Activated T-cell treated with anti-CD3 and anti-CD28 coated beads, Interleukin-2, amount 50 U/mL, for 72 hours (primary cell): ENCODE measurements around the gene ADAM22. TPM values are rescaled to one million over a fixed set of nuclear protein-coding genes. Genes with fewer than 3 reads are reported as not detected.

Experiments
- ATAC-seq, 2 donors: fragments of 150-1000 bp; cut with Tn5 transposase; replicated peaks in 1 of 2; 2 replicates each; pipeline ENCODE4 v1.10.0; 2021; ENCODE audit warnings: moderate library complexity in 2 of 2, mild to moderate bottlenecking in 1 of 2
- DNase-seq, 2 donors: peaks; one replicate each; pipeline ENCODE4 v3.0.0; 2021 to 2022; ENCODE audit warnings: mixed read lengths in 1 of 2
- H3K27ac Mint-ChIP-seq: one replicate; pipeline ENCODE4 v1.8.0; 2022; ENCODE audit warnings: mild to moderate bottlenecking, moderate library complexity, mixed read lengths
- H3K27me3 Mint-ChIP-seq: one replicate; pipeline ENCODE4 v1.8.0; 2022; ENCODE audit warnings: low read depth, mixed read lengths
- H3K36me3 Mint-ChIP-seq, 2 donors: one replicate each; pipeline ENCODE4 v1.8.0; 2022; ENCODE audit warnings: mixed read lengths in 2 of 2, mild to moderate bottlenecking in 1 of 2; ENCODE audit not compliant: insufficient read depth in 2 of 2
- H3K4me1 Mint-ChIP-seq: one replicate; pipeline ENCODE4 v1.8.0; 2022; ENCODE audit warnings: low read depth, mixed read lengths
- H3K4me3 Mint-ChIP-seq, 2 donors: one replicate each; pipeline ENCODE4 v1.8.0; 2022; ENCODE audit warnings: mild to moderate bottlenecking in 2 of 2, mixed read lengths in 2 of 2, moderate library complexity in 2 of 2
- H3K9me3 Mint-ChIP-seq, 2 donors: one replicate each; pipeline ENCODE4 v1.8.0; 2022; ENCODE audit warnings: mixed read lengths in 2 of 2
- total RNA-seq, 2 donors: library from RNA; stranded (reverse); gene quantifications; one replicate each; pipeline ENCODE4 v1.2.3, GENCODE V29; 2022

The ADAM22 gene
- total RNA-seq, 2 donors from 2014 or later, result 2.5 to 3.2 TPM

DNA sequence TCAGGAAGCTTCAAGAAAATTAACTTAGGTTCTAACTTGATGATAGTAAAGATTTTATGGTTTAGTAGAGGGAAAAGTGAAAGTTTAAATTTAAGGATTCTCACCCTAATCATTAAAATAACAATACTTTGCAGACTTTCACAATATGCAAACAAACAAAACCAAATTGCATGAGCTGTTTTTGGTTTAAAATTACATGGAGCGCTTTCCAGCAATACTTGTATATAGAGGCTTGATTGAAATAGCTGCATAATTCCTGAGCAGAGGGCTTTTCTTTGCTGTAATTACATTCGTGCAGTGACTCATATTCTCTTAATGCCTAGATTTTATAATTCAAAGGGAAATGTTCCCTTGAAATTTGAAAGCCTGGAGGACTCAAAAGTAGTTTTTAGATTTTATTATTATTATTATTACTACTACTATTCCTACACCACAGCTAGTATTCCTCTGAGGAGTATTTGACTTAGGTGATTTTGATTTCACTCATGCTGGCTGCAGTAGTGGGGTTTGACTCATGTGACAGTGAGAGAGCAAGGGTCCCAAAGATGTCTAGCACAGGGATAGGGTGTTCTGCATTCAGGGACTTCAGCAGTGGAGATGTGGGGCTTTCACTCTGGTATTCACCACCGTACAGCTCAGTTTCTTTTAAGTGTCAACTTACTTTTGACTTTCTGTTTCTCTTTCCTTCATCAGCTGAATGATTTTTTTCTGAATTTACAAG is 138.1 kb downstream of the ADAM22 start:
- Mint-ChIP-seq H3K4me1 (no peaks in the 10 kb centered on the region), H3K27me3 (no peaks in the 10 kb centered on the region), H3K27ac (no peak overlapping the region), H3K4me3 (peak overlapping the region in 1 of 2 donors; percentile 14), H3K9me3 (peaks cover 0 to 2% of the 10 kb centered on the region in 2 donors), H3K36me3 (no peaks in the 10 kb centered on the region)
- DNase-seq (no peak), ATAC-seq (no peak)

DNA sequence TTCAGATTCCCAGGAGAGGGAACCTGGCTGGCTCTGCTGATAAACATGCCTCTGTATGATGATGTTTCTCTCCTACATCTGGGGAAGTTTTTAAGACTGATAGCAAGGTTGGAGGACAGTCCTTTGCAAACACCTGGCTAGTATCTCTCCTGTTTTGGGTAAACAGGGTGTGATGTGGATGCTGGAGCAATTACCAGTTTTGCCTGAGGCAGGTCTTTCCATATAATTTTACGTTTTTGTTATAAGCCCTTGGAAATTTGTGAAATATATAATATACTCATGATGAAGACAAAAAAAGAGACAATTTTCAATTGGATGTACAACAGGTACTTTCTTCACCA is 138.6 kb downstream of the ADAM22 start:
- no peaks in the 10 kb centered on the region for H3K27me3 Mint-ChIP-seq
- H3K36me3 Mint-ChIP-seq, result no peaks in the 10 kb centered on the region
- no peak for ATAC-seq
- no peak overlapping the region for H3K27ac Mint-ChIP-seq
- peaks cover 0 to 2% of the 10 kb centered on the region in 2 donors for H3K9me3 Mint-ChIP-seq
- H3K4me1 Mint-ChIP-seq, result no peaks in the 10 kb centered on the region
- peak overlapping the region in 1 of 2 donors; percentile 14 for H3K4me3 Mint-ChIP-seq
- DNase-seq, result no peak

DNA sequence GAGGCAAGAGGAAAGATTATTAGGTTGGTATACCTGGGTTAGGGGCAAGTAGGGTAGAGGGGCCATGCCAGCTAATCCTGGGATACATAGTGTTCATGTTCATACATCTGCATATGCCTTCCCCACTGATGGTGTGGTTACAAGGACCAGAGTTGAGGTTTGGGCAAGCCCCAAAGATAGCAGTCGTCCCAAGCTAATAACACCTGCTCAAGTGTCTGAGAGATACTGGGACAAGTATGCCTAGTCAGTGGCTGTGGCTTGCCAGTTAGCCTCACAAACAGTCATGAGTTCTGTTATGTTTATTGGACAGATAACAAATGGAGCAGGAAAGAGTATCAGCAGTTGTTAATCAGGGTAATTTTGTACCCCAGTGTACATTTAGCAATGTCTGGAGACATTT is 139.6 kb downstream of the ADAM22 start:
- no peak for DNase-seq
- H3K9me3 Mint-ChIP-seq, result peaks cover 1 to 5% of the 10 kb centered on the region in 2 donors
- no peak overlapping the region for H3K4me3 Mint-ChIP-seq
- no peaks in the 10 kb centered on the region for H3K4me1 Mint-ChIP-seq
- no peak overlapping the region for H3K27ac Mint-ChIP-seq
- H3K36me3 Mint-ChIP-seq, result peaks cover 1 to 4% of the 10 kb centered on the region in 2 donors
- H3K27me3 Mint-ChIP-seq, result no peaks in the 10 kb centered on the region
- no peak for ATAC-seq

DNA sequence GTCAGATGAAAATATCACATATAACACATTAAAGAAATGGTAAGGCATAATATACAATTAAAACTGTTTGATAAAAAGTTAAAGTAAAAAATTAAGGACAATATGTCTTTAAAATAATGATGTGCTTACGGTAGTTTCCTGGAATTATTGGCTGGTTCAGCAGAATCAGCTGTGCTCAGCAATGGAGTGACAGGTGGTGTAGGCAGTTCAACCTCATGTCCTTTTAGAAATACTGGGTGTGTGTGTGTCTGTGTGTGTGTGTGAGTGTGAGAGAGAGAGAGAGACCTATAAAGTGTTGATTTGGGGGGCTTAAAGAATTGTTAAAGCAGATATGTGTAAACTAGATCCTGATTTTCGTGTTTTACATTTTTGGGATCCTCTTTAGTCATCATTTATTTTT is 141.2 kb downstream of the ADAM22 start:
- DNase-seq, result no peak
- peaks cover 2 to 5% of the 10 kb centered on the region in 2 donors for H3K36me3 Mint-ChIP-seq
- H3K27me3 Mint-ChIP-seq, result no peaks in the 10 kb centered on the region
- ATAC-seq, result no peak
- H3K4me3 Mint-ChIP-seq, result no peak overlapping the region
- H3K9me3 Mint-ChIP-seq, result peaks cover 2 to 12% of the 10 kb centered on the region in 2 donors
- H3K27ac Mint-ChIP-seq, result no peak overlapping the region
- H3K4me1 Mint-ChIP-seq, result no peaks in the 10 kb centered on the region

DNA sequence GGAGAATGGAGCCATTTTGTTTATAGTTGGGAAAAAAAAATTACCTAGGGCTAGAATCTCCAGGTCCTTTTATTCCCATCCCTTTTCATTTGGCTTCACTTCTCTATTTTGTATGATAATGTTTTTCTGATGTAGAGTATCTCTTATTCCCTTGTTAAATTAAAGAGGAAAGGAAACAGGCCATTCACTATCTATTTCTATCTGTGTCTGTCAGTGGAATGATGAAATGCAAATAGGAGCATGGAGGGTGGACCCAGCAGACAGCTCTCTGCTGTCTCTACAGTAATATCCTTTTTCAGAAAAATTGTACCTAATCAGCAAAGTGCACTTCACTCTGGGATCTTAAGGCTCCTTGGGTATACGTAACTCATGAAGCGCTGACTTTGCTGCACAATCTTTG is 149.8 kb downstream of the ADAM22 start:
- ATAC-seq (no peak), DNase-seq (no peak)
- Mint-ChIP-seq H3K36me3 (peaks cover 0 to 3% of the 10 kb centered on the region in 2 donors), H3K9me3 (peaks cover 2 to 8% of the 10 kb centered on the region in 2 donors), H3K4me3 (no peak overlapping the region), H3K4me1 (no peaks in the 10 kb centered on the region), H3K27me3 (no peaks in the 10 kb centered on the region), H3K27ac (no peak overlapping the region)

DNA sequence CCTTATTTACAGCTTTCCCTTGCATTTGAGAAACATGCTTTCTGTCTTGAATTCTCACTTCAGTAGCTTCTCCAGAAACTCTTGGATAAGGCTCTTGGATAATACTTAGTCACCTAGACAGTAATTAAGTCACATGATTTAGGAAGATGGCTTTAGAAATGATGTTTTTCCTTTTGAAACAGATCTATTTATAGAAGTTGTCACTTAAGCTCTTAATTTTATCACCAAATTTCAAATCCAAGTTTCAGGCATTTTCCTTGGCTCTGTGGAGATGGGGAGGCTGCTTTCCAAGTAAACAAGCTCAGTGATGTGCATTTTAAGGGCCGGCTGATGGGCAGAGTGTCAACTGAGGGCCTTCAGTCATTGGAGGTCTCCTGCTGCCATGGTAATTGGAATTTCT is 155.5 kb downstream of the ADAM22 start:
- Mint-ChIP-seq H3K9me3 (no peaks in the 10 kb centered on the region), H3K27ac (no peak overlapping the region), H3K27me3 (no peaks in the 10 kb centered on the region), H3K4me1 (no peaks in the 10 kb centered on the region), H3K4me3 (no peak overlapping the region), H3K36me3 (no peaks in the 10 kb centered on the region)
- ATAC-seq, result no peak
- DNase-seq, result no peak

DNA sequence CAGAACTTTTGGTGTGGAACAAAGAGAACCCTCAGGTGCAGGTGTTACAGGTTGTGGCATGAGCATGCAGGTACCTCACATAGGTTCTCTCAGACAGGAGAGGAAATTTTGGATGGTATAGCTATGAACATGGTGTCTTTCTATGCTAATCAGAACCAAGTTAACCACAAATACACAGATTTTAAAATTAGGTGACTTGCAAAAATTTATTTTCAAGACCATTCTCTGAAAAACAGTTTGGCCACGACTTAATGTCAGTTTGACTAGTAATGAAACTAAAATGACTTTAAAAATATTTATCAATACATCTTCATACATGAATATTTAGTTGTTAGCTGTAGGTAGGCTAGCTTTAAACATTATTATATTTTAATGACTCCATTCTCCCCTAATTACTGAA is 156.2 kb downstream of the ADAM22 start:
- Mint-ChIP-seq H3K27ac (peak overlapping the region; percentile 42), H3K36me3 (no peaks in the 10 kb centered on the region)

DNA sequence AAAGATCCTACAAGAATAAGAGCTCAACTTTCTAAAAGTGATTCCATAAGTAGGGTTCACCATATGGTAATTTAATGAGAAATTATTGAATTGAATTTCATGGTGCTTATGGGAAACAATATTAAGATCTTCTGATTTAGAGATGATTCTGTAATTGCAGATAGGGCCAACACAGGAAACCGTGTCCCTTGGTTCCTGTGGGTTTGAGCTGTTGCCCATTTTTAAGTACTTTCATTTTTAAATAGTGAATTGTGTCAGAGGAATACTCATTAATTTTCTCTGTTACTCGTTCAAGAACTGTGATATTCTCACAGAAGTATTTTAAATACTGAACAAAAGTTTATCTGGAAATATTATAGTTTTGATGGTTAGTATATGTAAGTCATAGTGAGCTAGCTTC is 156.6 kb downstream of the ADAM22 start:
- no peaks in the 10 kb centered on the region for H3K36me3 Mint-ChIP-seq
- no peaks in the 10 kb centered on the region for H3K4me1 Mint-ChIP-seq
- no peak overlapping the region for H3K4me3 Mint-ChIP-seq
- no peaks in the 10 kb centered on the region for H3K9me3 Mint-ChIP-seq
- ATAC-seq (no peak), DNase-seq (no peak)
- no peaks in the 10 kb centered on the region for H3K27me3 Mint-ChIP-seq
- peak overlapping the region; percentile 42 for H3K27ac Mint-ChIP-seq

More for the DNA sequence above, 156.2 kb downstream of the ADAM22 start:
- Mint-ChIP-seq H3K4me1 (no peaks in the 10 kb centered on the region), H3K9me3 (no peaks in the 10 kb centered on the region), H3K27me3 (no peaks in the 10 kb centered on the region), H3K4me3 (no peak overlapping the region)
- ATAC-seq, result no peak
- no peak for DNase-seq

DNA sequence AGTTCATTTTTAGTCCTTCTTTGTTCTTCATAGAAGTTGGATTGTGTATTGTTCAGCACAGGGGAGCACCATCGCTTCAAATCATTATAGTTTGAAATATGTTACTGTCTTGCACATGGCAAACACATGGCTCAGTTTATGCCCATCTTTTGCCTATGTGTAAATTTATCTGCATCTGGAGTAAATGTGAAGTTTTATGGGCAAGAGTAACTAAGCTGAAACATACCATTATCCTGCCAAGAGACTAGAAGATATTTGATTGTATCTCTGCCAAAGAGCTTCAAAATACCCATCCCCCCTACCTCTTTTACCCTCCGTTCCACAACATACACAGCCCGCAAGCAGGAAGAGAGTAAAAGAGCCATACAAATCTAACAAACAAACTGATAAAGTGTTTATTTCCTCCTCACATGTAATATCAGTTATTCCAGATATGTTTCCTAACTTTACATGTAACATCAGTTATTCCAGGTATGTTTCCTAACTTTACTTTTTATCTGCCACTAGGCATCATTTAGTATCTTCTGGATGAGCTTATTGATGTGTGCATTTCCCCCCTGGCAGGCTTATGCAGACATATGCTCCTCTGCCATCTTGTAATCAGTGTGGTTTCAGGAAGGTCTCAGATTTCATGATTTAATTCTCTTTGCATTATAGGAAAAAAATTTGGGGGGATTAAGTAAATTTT is 158.1 kb downstream of the ADAM22 start:
- Mint-ChIP-seq H3K27ac (no peak overlapping the region), H3K36me3 (no peaks in the 10 kb centered on the region), H3K9me3 (no peaks in the 10 kb centered on the region), H3K4me3 (no peak overlapping the region), H3K4me1 (no peaks in the 10 kb centered on the region), H3K27me3 (no peaks in the 10 kb centered on the region)
- DNase-seq, result no peak
- no peak for ATAC-seq

DNA sequence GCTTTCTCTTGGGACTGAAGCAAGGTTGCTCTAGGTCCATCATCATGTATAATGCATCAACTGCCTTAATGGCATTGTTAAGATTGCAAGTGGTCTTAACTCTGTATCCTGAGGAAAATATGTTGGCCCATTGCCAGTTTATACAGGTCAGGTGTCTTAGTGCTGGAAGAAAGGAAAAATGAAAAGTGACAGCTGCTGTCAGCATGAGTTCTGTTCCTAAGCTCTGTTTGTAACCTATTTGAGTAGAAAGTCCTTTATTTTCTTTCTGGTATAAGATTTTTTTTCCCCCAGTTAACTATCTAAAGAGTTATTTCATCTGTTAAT is 158.6 kb downstream of the ADAM22 start:
- ATAC-seq (no peak), DNase-seq (no peak)
- H3K27ac Mint-ChIP-seq, result no peak overlapping the region
- no peaks in the 10 kb centered on the region for H3K27me3 Mint-ChIP-seq
- H3K4me3 Mint-ChIP-seq, result no peak overlapping the region
- no peaks in the 10 kb centered on the region for H3K9me3 Mint-ChIP-seq
- H3K36me3 Mint-ChIP-seq, result no peaks in the 10 kb centered on the region
- H3K4me1 Mint-ChIP-seq, result no peaks in the 10 kb centered on the region

DNA sequence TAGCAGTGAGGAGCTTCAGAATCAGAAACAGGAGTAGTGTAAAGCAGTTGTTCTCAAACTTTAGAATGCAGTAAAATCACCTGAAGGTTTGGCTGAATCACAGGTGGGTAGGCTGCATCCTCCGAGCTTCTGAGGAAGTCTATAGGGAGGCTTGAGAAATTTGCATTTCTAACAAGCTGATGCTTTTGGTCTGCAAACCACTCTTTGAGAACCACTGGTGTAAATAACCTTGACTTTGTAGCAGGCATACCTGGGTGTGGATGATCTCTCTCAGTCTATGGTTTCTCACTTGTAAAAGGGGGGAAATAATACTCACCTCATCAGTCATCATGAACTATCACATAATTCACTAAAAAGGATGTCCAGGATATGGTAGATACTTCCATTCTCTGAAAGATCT is 167.7 kb downstream of the ADAM22 start:
- Mint-ChIP-seq H3K4me3 (peak overlapping the region in 1 of 2 donors; percentile 64), H3K36me3 (no peaks in the 10 kb centered on the region), H3K9me3 (no peaks in the 10 kb centered on the region), H3K27me3 (no peaks in the 10 kb centered on the region), H3K4me1 (peaks cover 7% of the 10 kb centered on the region), H3K27ac (peak overlapping the region; percentile 82)
- ATAC-seq (peak in 1 of 2 donors; percentile 71), DNase-seq (peak in 1 of 2 donors; percentile 25)

DNA sequence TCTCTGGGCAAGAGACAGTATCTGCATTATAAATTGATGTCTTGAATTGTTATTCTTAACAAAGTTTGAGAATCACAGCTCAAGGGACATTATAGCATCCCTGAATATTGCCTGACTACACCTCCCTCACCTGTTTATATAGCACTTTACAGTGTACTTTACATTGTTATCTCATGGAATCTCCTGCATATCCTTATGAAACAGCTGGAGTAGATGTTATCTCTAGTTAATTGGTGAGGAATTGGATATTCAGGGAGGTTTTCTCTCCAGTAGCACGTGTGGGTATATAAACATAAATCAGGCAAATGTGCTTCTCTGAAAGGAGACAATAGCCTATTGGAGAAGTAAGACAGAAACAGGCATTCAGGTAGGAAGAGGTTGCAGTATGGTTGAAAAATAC is 168.6 kb downstream of the ADAM22 start:
- DNase-seq, result no peak
- no peaks in the 10 kb centered on the region for H3K9me3 Mint-ChIP-seq
- peaks cover 8% of the 10 kb centered on the region for H3K4me1 Mint-ChIP-seq
- no peak overlapping the region for H3K27ac Mint-ChIP-seq
- no peaks in the 10 kb centered on the region for H3K27me3 Mint-ChIP-seq
- no peak for ATAC-seq
- H3K36me3 Mint-ChIP-seq, result no peaks in the 10 kb centered on the region
- H3K4me3 Mint-ChIP-seq, result no peak overlapping the region

DNA sequence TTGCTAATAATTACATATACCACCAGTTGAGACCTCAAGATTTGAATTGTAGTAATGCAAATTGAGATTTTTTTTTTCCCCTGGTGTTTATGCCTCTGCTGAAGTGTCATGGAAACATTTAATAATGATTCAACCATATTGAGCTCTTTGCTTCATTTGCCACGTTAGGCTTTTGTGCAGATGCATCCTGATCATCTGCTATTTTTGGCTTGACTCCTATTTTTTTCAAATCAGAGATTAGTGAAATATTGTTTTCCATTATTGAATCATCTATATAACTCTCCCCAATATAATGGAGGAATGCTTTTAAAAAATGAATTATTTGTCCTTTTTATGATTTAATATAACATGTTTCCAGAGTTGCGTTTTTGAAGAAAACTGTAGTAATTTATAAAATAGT is 170.7 kb downstream of the ADAM22 start:
- H3K36me3 Mint-ChIP-seq, result no peaks in the 10 kb centered on the region
- DNase-seq (no peak), ATAC-seq (no peak)
- no peaks in the 10 kb centered on the region for H3K27me3 Mint-ChIP-seq
- H3K9me3 Mint-ChIP-seq, result no peaks in the 10 kb centered on the region
- no peak overlapping the region for H3K27ac Mint-ChIP-seq
- peaks cover 8% of the 10 kb centered on the region for H3K4me1 Mint-ChIP-seq
- no peak overlapping the region for H3K4me3 Mint-ChIP-seq

DNA sequence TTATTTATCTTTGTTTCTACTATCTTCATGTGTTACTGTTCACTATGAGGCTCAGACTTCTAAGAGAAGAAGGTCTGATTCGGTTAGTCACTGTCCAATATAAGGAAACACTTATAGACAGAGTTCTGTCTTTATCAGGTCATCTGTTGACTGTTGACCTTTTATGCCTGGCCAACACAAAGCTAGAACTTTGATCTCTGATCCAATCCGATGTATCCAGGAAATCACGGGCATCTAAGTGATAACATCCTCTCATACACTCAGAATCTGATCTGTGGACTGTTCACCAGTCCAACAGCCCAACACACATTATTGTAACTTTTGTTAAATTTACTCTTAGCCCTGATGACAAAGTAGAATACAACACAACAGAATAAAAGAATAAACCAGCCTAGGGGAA is 171.2 kb downstream of the ADAM22 start:
- Mint-ChIP-seq H3K9me3 (no peaks in the 10 kb centered on the region), H3K4me3 (peak overlapping the region in 1 of 2 donors; percentile 47), H3K4me1 (peaks cover 8% of the 10 kb centered on the region), H3K27ac (peak overlapping the region; percentile 43), H3K27me3 (no peaks in the 10 kb centered on the region), H3K36me3 (no peaks in the 10 kb centered on the region)
- DNase-seq, result no peak
- no peak for ATAC-seq
